GM12872 (cell line): Measurements from ENCODE around the gene SAMD5.

Experiments
- CTCF ChIP-seq: IDR thresholded peaks from 3 replicates; pipeline ENCODE4 v1.5.1; 2011; ENCODE audit warnings: low read depth, mild to moderate bottlenecking, low read length, moderate library complexity; ENCODE audit not compliant: insufficient read depth

Gene SAMD5

GRCh38 chr6:147559006-147559405 is 50.5 kb downstream of the SAMD5 start:
- TF ChIP-seq CTCF: no peak

- no peak for TF ChIP-seq CTCF
These were observed 52.2 kb downstream of the SAMD5 start for GRCh38 chr6:147560670-147561069.

- TF ChIP-seq CTCF: no peak
These were observed 53.2 kb downstream of the SAMD5 start for GRCh38 chr6:147561726-147562125.

GRCh38 chr6:147563472-147563871 is 55.0 kb downstream of the SAMD5 start:
- TF ChIP-seq CTCF: no peak

- no peak for TF ChIP-seq CTCF
These were observed 56.1 kb downstream of the SAMD5 start for GRCh38 chr6:147564556-147564955.

GRCh38 chr6:147566244-147566898 is 57.9 kb downstream of the SAMD5 start:
- TF ChIP-seq CTCF: no peak

- TF ChIP-seq CTCF: no peak
These were observed 58.8 kb downstream of the SAMD5 start for GRCh38 chr6:147567141-147567805.
